OCI-LY1 (cell line): Measurements from ENCODE around the gene TTLL9.

ENCODE experiments used
- CTCF ChIP-seq: fragments of 200-600 bp; sonication (generic), shearing (Covaris generic); IDR thresholded peaks from 2 replicates; pipeline ENCODE4 v1.5.1; 2017; ENCODE audit warnings: mild to moderate bottlenecking, antibody characterized with exemption, low read length, moderate library complexity, mixed read lengths
- EZH2 ChIP-seq: fragments of 200-600 bp; sonication (generic), shearing (Covaris generic); IDR thresholded peaks from 2 replicates; pipeline ENCODE4 v1.8.0; 2017; ENCODE audit warnings: borderline replicate concordance, mixed run types, mild to moderate bottlenecking, antibody characterized with exemption, low read length, moderate library complexity, mixed read lengths

DNA sequence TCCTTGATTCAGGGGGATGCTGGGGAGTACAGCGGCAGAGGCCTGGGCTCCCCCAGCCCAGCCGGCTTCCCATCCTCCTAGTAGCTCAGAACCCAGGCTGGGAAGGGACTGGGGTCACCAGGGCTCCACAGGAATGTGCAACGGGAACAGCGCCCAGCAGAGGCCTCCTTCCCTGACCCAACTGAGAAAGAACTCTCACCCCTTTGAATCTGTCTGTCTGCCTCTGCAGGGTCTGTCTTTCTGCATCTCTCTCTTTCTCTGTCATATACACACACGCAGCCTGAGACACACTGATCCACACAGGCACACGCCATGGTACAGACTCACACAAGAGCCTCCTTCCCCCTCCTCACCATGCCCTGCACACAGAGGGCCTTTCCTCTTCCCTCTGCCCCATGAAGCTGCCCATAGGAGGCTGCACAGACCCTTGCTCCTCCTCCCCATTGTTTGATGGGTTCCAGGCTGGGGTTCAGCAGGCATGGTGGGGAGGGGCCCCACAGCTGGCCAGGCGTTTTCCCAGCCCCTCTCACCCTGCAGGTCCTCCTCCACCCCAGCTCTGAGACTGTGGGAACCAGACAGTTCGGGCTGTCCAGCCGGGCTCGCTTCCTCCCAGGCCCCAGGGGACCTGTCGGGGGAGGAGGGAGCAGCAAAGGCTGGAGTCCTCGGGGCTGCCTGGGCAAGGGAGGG, 27.8 kb upstream of the TTLL9 start:
- no peak for TF ChIP-seq CTCF
- TF ChIP-seq EZH2 = no peak
